DOHH2 (cell line): ENCODE data around the gene PAXX.

ENCODE experiments used
- H3F3A ChIP-seq: fragments of 200-600 bp; sonication (generic), shearing (Covaris generic); 2 replicates; pipeline ENCODE4 v1.6.0; 2016; ENCODE audit warnings: antibody characterized with exemption, mild to moderate bottlenecking; ENCODE audit not compliant: control insufficient read depth, insufficient read depth
- H3K27ac ChIP-seq: fragments of 200-600 bp; sonication (generic); 2 replicates; pipeline ENCODE4 v1.5.1; 2014; ENCODE audit warnings: low read depth, mild to moderate bottlenecking, low read length, moderate library complexity
- H3K27me3 ChIP-seq: fragments of 200-600 bp; sonication (generic); 2 replicates; pipeline ENCODE4 v1.6.1; 2014; ENCODE audit warnings: mild to moderate bottlenecking, low read length, mixed read lengths; ENCODE audit not compliant: control insufficient read depth
- H3K36me3 ChIP-seq: fragments of 200-600 bp; sonication (generic); 2 replicates; pipeline ENCODE4 v1.6.1; 2014; ENCODE audit warnings: mild to moderate bottlenecking, low read length, moderate library complexity, mixed read lengths; ENCODE audit not compliant: control insufficient read depth
- H3K4me1 ChIP-seq: fragments of 200-600 bp; sonication (generic); 2 replicates; pipeline ENCODE4 v1.6.1; 2014; ENCODE audit warnings: mild to moderate bottlenecking, low read length, mixed read lengths; ENCODE audit not compliant: control insufficient read depth
- H3K4me2 ChIP-seq: fragments of 200-600 bp; sonication (generic); 2 replicates; pipeline ENCODE4 v1.6.0; 2014; ENCODE audit warnings: mild to moderate bottlenecking, low read length, moderate library complexity
- H3K4me3 ChIP-seq: fragments of 200-600 bp; sonication (generic); 2 replicates; pipeline ENCODE4 v1.5.1; 2014; ENCODE audit warnings: mild to moderate bottlenecking, low read length, mixed read lengths
- H3K79me2 ChIP-seq: fragments of 200-600 bp; sonication (generic); 2 replicates; pipeline ENCODE4 v1.6.1; 2014; ENCODE audit warnings: mild to moderate bottlenecking, low read length, mixed read lengths; ENCODE audit not compliant: control insufficient read depth
- H3K9me2 ChIP-seq: fragments of 200-600 bp; sonication (generic); replicated peaks from 2 replicates; pipeline ENCODE4 v1.6.1; 2014; ENCODE audit warnings: mild to moderate bottlenecking, low read length, mixed read lengths; ENCODE audit not compliant: control insufficient read depth
- H3K9me3 ChIP-seq: fragments of 200-600 bp; sonication (generic); 2 replicates; pipeline ENCODE4 v1.6.1; 2014; ENCODE audit warnings: antibody characterized with exemption, low read length, mixed read lengths; ENCODE audit not compliant: control insufficient read depth, insufficient read depth
- H4K20me1 ChIP-seq: fragments of 200-600 bp; sonication (generic); 2 replicates; pipeline ENCODE4 v1.6.0; 2014; ENCODE audit warnings: low read depth, mild to moderate bottlenecking, antibody characterized with exemption, low read length, moderate library complexity; ENCODE audit not compliant: control insufficient read depth, insufficient read depth
- EZH2phosphoT487 ChIP-seq: fragments of 200-600 bp; sonication (generic); IDR thresholded peaks from 2 replicates; pipeline ENCODE4 v1.6.1; 2017; ENCODE audit warnings: borderline replicate concordance, mild to moderate bottlenecking, antibody characterized with exemption, low read length, moderate library complexity, mixed read lengths
- TF ChIP-seq, protein P1 (sequence below): fragments of 200-600 bp; sonication (generic); IDR thresholded peaks from one replicate; pipeline ENCODE4 v1.5.1; 2014; ENCODE audit warnings: antibody characterized with exemption, mild to moderate bottlenecking, low read depth, low read length; ENCODE audit not compliant: poor library complexity, severe bottlenecking

PAXX gene

DNA sequence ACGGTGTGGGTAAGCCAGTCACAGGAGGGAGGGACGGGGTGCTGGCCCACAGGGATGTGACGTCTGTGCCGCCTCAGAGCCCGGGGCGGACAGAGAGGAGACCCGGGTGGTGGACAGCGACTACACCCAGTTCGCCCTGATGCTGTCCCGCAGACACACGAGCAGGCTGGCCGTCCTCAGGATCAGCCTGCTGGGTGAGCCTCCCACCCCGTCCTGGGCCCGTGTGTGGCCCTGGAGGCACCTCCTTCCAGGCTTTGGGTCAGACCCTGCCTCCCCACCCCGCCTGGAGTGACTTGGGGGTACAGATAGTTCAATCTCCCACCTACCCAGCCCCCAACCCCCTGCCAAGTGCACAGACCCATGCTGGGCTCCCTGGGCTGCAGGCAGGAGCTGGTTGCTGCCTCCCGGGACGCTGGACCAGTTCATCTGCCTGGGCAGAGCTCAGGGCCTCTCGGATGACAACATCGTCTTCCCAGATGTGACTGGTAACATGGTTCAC is 38.4 kb upstream of the PAXX start:
- Histone ChIP-seq H4K20me1 (no peaks in the 10 kb centered on the region), H3K4me1 (peaks cover 15% of the 10 kb centered on the region), H3K9me3 (no peaks in the 10 kb centered on the region), H3K27me3 (no peaks in the 10 kb centered on the region), H3K9me2 (no peaks in the 10 kb centered on the region), H3K79me2 (no peaks in the 10 kb centered on the region), H3F3A (no peaks in the 10 kb centered on the region; the same call in 1 of the 2 replicates), H3K36me3 (no peaks in the 10 kb centered on the region), H3K27ac (no peak overlapping the region), H3K4me2 (no peak overlapping the region), H3K4me3 (no peak overlapping the region)
- no peak for TF ChIP-seq EZH2phosphoT487
- TF ChIP-seq, protein P1, sequence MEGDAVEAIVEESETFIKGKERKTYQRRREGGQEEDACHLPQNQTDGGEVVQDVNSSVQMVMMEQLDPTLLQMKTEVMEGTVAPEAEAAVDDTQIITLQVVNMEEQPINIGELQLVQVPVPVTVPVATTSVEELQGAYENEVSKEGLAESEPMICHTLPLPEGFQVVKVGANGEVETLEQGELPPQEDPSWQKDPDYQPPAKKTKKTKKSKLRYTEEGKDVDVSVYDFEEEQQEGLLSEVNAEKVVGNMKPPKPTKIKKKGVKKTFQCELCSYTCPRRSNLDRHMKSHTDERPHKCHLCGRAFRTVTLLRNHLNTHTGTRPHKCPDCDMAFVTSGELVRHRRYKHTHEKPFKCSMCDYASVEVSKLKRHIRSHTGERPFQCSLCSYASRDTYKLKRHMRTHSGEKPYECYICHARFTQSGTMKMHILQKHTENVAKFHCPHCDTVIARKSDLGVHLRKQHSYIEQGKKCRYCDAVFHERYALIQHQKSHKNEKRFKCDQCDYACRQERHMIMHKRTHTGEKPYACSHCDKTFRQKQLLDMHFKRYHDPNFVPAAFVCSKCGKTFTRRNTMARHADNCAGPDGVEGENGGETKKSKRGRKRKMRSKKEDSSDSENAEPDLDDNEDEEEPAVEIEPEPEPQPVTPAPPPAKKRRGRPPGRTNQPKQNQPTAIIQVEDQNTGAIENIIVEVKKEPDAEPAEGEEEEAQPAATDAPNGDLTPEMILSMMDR, result no peak

DNA sequence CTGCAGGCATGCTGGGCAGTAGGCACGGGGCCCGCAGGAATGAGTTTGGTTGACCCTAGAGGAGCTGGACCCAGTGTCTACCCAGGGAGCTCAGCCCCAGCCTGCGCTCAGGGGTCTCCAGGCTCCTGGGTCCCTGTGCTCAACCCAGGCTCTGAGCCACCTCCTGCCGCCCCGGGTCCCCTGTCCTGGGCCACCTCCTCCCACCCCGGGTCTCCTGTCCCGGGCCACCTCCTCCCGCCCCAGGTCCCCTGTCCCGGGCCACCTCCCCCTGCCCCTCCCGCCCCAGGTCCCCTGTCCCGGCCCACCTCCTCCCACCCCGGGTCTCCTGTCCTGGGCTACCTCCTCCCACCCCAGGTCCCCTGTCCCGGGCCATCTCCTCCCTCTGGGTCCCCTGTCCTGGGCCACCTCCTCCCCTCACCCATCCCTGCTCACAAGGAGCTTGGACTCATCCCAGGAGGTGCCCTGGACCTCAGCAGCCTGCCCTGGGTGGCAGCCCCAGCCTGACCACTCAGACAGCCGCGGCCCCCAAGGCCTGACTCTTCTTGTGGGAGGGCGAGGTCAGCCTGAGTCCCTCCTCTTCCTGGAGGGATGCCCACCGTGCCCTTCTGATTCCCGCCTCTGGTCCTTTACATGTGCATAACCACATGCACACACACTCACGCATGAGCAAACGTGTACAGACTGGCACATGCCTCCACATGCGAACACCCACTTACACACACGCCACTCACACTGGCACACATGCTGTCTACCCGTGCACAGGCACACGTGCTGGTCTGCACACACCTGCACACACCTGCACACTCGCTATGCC is 37.7 kb upstream of the PAXX start:
- Histone ChIP-seq H3K9me3 (no peaks in the 10 kb centered on the region), H4K20me1 (no peaks in the 10 kb centered on the region), H3K36me3 (no peaks in the 10 kb centered on the region), H3K4me3 (no peak overlapping the region), H3K27me3 (no peaks in the 10 kb centered on the region), H3F3A (no peaks in the 10 kb centered on the region), H3K27ac (no peak overlapping the region), H3K79me2 (no peaks in the 10 kb centered on the region), H3K4me1 (peaks cover 9% of the 10 kb centered on the region), H3K9me2 (no peaks in the 10 kb centered on the region), H3K4me2 (no peak overlapping the region)
- TF ChIP-seq, protein P1, result no peak
- TF ChIP-seq EZH2phosphoT487, result no peak

DNA sequence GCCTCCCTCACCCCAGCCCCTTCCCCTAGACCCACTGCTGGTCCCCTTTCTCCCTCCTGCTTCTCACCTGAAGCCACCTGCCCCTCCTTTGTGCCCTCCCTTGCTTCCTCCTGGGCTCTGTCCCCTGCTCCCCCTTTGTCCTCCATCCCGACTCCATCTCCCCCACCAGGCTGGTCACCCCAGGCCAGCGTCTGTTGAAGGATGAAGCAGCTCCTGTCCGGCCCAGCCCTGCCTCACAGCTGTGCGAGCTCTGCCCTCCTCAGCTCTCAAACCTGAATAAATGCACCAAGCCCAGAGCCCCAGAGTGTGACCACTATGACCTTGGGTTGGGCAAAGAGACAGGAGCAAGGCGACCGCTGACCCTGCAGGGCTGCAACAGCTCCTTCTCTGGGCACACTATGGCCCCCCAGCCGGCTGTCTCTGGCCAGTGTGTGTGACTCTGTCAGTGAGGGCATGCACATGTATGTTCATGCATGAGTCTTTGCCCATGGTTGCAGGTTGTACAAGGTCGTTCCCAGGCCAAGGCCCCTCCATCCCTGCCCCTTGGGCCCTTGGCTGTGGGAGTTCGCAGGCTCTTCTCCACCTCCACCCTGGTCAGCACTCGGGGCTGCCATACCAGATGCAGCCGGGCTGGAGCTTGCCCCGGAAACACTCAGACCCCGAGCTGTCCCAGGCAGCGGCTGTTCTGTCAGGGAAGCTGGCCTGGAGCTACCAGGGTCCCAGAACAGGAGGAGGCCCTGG is 36.9 kb upstream of the PAXX start:
- Histone ChIP-seq H3K4me3 (no peak overlapping the region), H3K9me3 (no peaks in the 10 kb centered on the region), H3K4me1 (peaks cover 6% of the 10 kb centered on the region), H3K79me2 (no peaks in the 10 kb centered on the region), H4K20me1 (no peaks in the 10 kb centered on the region), H3K36me3 (no peaks in the 10 kb centered on the region), H3K9me2 (no peaks in the 10 kb centered on the region), H3K27me3 (no peaks in the 10 kb centered on the region), H3K4me2 (no peak overlapping the region), H3F3A (no peaks in the 10 kb centered on the region), H3K27ac (no peak overlapping the region)
- TF ChIP-seq, protein P1, result no peak
- no peak for TF ChIP-seq EZH2phosphoT487
